ENCODE results near the gene OMP.

The OMP gene

DNA sequence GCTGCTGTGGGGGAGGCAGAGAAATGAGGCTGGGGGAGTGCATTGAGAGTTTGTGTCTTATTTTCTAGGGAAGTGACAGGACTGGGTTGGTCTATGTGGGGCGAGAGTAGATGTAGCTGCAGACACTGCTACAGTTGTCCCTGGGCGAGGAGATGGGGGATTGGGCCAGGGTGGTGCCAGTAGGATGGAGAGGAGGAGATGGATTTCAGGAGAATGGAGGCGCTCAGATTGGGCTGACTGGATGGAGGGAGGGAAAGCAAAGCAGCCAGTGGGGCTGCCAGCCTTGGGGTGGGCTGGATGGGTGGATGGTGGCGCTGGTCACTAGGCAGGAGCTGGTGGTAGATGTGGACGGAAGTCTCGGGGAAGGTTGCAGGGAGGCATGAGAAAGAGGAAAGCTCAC lies 9.3 kb downstream of the OMP start:
- no peak for FAIRE-seq
- no peak for DNase-seq (ENCODE audit: insufficient read length)
- TF ChIP-seq POLR2A (IDR thresholded peaks at IDR 0.05; ENCODE audit: low read depth, low read length) = no peak
- TF ChIP-seq POLR2AphosphoS5 (IDR thresholded peaks at IDR 0.05; ENCODE audit: low read depth, low read length) = no peak
- no peak for TF ChIP-seq TAF1 (IDR thresholded peaks at IDR 0.05; ENCODE audit: borderline replicate concordance, low read depth, low read length)

DNA sequence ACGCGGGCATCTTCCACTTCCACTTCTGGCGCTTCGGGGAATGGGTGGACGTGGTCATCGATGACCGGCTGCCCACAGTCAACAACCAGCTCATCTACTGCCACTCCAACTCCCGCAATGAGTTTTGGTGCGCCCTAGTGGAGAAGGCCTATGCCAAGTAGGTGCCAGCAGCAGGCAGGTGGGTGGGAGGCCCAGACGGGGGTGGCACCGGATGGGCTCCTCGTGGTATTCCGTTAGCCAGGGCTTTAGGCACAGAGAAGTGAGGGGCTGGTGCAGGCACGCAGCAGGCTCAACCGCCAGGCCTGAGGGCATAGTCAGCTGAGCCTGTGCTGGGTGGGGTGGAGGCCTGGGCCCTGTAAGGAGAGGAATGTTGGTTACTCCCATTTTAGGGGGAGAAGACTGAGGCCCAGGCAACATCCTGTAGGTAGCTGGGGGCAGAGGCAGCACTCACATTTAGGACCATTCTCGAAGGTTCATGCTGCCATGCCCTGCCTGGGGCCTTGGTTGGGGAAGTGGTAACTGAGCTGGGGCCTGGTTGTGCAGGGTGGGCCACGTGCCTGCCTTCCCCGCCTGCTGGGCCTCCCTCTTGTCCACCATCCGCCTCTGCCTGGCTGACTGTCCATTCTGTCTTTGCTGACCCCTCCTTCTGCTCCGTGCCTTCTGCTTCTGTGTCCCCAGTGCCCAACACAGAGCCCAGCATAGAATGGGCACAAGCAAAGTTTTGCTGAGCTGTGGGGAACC lies 10.2 kb downstream of the OMP start:
- no peak for FAIRE-seq
- TF ChIP-seq POLR2A (IDR thresholded peaks at IDR 0.05; ENCODE audit: low read depth, low read length) = no peak
- TF ChIP-seq TAF1 (IDR thresholded peaks at IDR 0.05; ENCODE audit: borderline replicate concordance, low read depth, low read length) = no peak
- no peak for TF ChIP-seq POLR2AphosphoS5 (IDR thresholded peaks at IDR 0.05; ENCODE audit: low read depth, low read length)
- no peak for DNase-seq (ENCODE audit: insufficient read length)

- no peak for DNase-seq (ENCODE audit: insufficient read length)
These were observed 10.9 kb downstream of the OMP start for GRCh38 chr11:77113382-77114088.

GRCh38 chr11:77114089-77114463 lies 11.4 kb downstream of the OMP start:
- DNase-seq (ENCODE audit: insufficient read length) = no peak
- TF ChIP-seq POLR2A (IDR thresholded peaks at IDR 0.05; ENCODE audit: low read depth, low read length) = no peak
- no peak for TF ChIP-seq TAF1 (IDR thresholded peaks at IDR 0.05; ENCODE audit: borderline replicate concordance, low read depth, low read length)
- TF ChIP-seq POLR2AphosphoS5 (IDR thresholded peaks at IDR 0.05; ENCODE audit: low read depth, low read length) = no peak
- FAIRE-seq = no peak

More at GRCh38 chr11:77113382-77114088, 10.9 kb downstream of the OMP start:
- TF ChIP-seq POLR2A (IDR thresholded peaks at IDR 0.05; ENCODE audit: low read depth, low read length) (no peak), TAF1 (IDR thresholded peaks at IDR 0.05; ENCODE audit: borderline replicate concordance, low read depth, low read length) (no peak), POLR2AphosphoS5 (IDR thresholded peaks at IDR 0.05; ENCODE audit: low read depth, low read length) (no peak)
- no peak for FAIRE-seq

DNA sequence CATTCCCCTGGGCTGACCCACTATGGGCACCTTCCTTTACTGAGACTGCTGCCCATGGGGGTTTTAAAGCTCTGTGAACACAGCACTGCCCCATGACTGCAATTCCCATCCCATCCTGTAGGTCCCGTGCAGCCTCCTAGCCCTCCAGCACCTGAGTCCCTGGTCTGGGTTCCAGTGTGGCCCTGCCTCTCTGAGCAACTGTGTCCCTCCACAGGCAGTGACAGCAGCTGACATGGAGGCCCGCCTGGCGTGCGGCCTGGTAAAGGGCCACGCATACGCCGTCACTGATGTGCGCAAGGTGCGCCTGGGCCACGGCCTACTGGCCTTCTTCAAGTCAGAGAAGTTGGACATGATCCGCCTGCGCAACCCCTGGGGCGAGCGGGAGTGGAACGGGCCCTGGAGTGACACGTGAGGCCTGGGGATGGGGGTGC lies 12.6 kb downstream of the OMP start:
- DNase-seq (ENCODE audit: insufficient read length) = no peak
- TF ChIP-seq POLR2AphosphoS5 (IDR thresholded peaks at IDR 0.05; ENCODE audit: low read depth, low read length) (no peak), TAF1 (IDR thresholded peaks at IDR 0.05; ENCODE audit: borderline replicate concordance, low read depth, low read length) (no peak), POLR2A (IDR thresholded peaks at IDR 0.05; ENCODE audit: low read depth, low read length) (no peak)
- FAIRE-seq = no peak

DNA sequence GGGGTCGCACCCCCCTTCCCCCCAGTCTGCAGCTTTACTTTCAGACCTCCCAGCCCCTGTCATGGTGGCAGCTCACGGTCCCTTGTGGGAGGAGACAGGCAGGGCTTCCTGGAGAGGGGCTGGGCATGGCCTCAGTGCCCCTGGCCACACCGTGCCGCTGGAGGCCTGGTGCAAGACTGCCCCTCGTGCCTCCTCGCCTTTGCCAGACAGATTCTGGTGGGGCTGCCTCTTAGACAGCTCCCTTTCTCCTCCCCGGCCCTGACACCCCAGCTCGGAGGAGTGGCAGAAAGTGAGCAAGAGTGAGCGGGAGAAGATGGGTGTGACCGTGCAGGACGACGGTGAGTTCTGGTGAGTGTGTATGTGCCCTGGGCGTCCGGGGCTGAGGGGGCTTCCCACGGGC lies 13.3 kb downstream of the OMP start:
- DNase-seq (ENCODE audit: insufficient read length) = no peak
- TF ChIP-seq TAF1 (IDR thresholded peaks at IDR 0.05; ENCODE audit: borderline replicate concordance, low read depth, low read length) (no peak), POLR2AphosphoS5 (IDR thresholded peaks at IDR 0.05; ENCODE audit: low read depth, low read length) (no peak), POLR2A (IDR thresholded peaks at IDR 0.05; ENCODE audit: low read depth, low read length) (no peak)
- FAIRE-seq = no peak

- TF ChIP-seq TAF1 (IDR thresholded peaks at IDR 0.05; ENCODE audit: borderline replicate concordance, low read depth, low read length) = no peak
- no peak for TF ChIP-seq POLR2AphosphoS5 (IDR thresholded peaks at IDR 0.05; ENCODE audit: low read depth, low read length)
- TF ChIP-seq POLR2A (IDR thresholded peaks at IDR 0.05; ENCODE audit: low read depth, low read length) = no peak
- DNase-seq (ENCODE audit: insufficient read length) (no peak), FAIRE-seq (no peak)
These were observed 14.9 kb downstream of the OMP start for GRCh38 chr11:77117492-77117891.

DNA sequence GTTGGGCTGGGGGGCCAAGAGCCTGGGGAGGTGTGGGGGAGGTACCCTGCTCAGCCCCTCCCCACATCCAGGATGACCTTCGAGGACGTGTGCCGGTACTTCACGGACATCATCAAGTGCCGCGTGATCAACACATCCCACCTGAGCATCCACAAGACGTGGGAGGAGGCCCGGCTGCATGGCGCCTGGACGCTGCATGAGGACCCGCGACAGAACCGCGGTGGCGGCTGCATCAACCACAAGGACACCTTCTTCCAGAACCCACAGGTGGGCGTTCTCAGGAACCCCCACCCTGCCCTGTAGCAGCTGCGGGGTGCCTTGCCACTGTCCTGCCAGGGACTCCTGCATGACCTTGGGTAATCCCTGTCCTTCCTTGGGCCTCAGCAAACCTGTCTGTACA lies 15.4 kb downstream of the OMP start:
- no peak for FAIRE-seq
- no peak for DNase-seq (ENCODE audit: insufficient read length)
- TF ChIP-seq POLR2AphosphoS5 (IDR thresholded peaks at IDR 0.05; ENCODE audit: low read depth, low read length) = no peak
- TF ChIP-seq POLR2A (IDR thresholded peaks at IDR 0.05; ENCODE audit: low read depth, low read length) = no peak
- TF ChIP-seq TAF1 (IDR thresholded peaks at IDR 0.05; ENCODE audit: borderline replicate concordance, low read depth, low read length) = no peak

DNA sequence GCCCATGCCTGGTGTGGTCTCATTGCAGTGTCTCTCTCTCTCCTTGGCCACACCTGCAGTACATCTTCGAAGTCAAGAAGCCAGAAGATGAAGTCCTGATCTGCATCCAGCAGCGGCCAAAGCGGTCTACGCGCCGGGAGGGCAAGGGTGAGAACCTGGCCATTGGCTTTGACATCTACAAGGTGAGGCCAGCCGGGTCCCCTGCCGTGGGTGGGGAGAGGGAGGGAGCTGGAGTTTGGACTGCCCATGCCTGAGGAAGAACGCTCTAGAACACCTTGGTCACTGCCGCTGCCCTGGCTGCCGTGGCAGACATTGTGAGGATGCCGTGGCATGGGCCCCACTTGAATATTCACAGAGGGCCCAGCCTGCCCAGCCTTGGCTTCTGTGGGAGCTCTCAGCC lies 16.3 kb downstream of the OMP start:
- TF ChIP-seq TAF1 (IDR thresholded peaks at IDR 0.05; ENCODE audit: borderline replicate concordance, low read depth, low read length) = no peak
- no peak for TF ChIP-seq POLR2AphosphoS5 (IDR thresholded peaks at IDR 0.05; ENCODE audit: low read depth, low read length)
- TF ChIP-seq POLR2A (IDR thresholded peaks at IDR 0.05; ENCODE audit: low read depth, low read length) = no peak
- FAIRE-seq (no peak), DNase-seq (ENCODE audit: insufficient read length) (no peak)

GRCh38 chr11:77119531-77119936 lies 16.9 kb downstream of the OMP start:
- no peak for FAIRE-seq
- no peak for DNase-seq (ENCODE audit: insufficient read length)
- TF ChIP-seq POLR2A (IDR thresholded peaks at IDR 0.05; ENCODE audit: low read depth, low read length) (no peak), POLR2AphosphoS5 (IDR thresholded peaks at IDR 0.05; ENCODE audit: low read depth, low read length) (no peak)

GRCh38 chr11:77120571-77120970 lies 17.9 kb downstream of the OMP start:
- FAIRE-seq (no peak), DNase-seq (ENCODE audit: insufficient read length) (no peak)
- TF ChIP-seq POLR2AphosphoS5 (IDR thresholded peaks at IDR 0.05; ENCODE audit: low read depth, low read length) (no peak), POLR2A (IDR thresholded peaks at IDR 0.05; ENCODE audit: low read depth, low read length) (no peak), TAF1 (IDR thresholded peaks at IDR 0.05; ENCODE audit: borderline replicate concordance, low read depth, low read length) (no peak)

- FAIRE-seq (no peak), DNase-seq (ENCODE audit: insufficient read length) (no peak)
- no peak for TF ChIP-seq POLR2AphosphoS5 (IDR thresholded peaks at IDR 0.05; ENCODE audit: low read depth, low read length)
- no peak for TF ChIP-seq TAF1 (IDR thresholded peaks at IDR 0.05; ENCODE audit: borderline replicate concordance, low read depth, low read length)
- TF ChIP-seq POLR2A (IDR thresholded peaks at IDR 0.05; ENCODE audit: low read depth, low read length) = no peak
These were observed 18.5 kb downstream of the OMP start for GRCh38 chr11:77121096-77121640.

Data from GM12892 (cell line).